Measurements from ENCODE around the gene RIMS1. TPM values are rescaled to one million over a fixed set of nuclear protein-coding genes. Genes with fewer than 3 reads are reported as not detected.

Gene RIMS1
- total RNA-seq, 3 donors from 2014 or later (not counting 1 experiment from before 2014, with no cell fraction given), result not detected

DNA sequence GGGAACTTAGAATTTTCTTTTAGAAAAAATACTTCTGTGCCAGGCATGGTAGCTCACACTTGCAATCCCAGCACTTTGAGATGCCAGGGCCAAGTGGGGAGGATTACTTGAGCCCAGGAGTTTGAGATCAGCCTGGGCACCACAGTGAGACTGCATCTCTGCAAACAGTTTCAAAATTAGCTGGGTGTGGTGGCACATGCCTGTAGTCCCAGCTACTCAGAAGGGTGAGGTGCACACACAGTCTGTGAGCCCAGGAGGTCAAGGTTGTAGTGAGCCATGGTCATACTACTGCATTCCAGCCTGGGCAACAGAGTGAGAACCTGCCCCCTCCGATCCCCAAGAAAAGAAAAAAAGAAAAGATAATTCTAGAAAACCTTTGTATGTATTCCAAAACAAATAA is 389.5 kb downstream of the RIMS1 start:
- no peak overlapping the region for H3K4me3 Mint-ChIP-seq
- intact Hi-C loops (cut with micrococcal nuclease), result no loop called here
- DNase-seq (no peak), ATAC-seq (no peak)
- no peaks in the 10 kb centered on the region for H3K36me3 ChIP-seq (ENCODE audit: control insufficient read depth, insufficient read depth, low read length)
- H3K9me3 ChIP-seq (ENCODE audit: control insufficient read depth, insufficient read depth, low read length), result no peaks in the 10 kb centered on the region
- TF ChIP-seq, protein P1, sequence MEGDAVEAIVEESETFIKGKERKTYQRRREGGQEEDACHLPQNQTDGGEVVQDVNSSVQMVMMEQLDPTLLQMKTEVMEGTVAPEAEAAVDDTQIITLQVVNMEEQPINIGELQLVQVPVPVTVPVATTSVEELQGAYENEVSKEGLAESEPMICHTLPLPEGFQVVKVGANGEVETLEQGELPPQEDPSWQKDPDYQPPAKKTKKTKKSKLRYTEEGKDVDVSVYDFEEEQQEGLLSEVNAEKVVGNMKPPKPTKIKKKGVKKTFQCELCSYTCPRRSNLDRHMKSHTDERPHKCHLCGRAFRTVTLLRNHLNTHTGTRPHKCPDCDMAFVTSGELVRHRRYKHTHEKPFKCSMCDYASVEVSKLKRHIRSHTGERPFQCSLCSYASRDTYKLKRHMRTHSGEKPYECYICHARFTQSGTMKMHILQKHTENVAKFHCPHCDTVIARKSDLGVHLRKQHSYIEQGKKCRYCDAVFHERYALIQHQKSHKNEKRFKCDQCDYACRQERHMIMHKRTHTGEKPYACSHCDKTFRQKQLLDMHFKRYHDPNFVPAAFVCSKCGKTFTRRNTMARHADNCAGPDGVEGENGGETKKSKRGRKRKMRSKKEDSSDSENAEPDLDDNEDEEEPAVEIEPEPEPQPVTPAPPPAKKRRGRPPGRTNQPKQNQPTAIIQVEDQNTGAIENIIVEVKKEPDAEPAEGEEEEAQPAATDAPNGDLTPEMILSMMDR (IDR thresholded peaks at IDR 0.05), result no peak
- H3K27ac ChIP-seq (ENCODE audit: low read length), result no peak overlapping the region
- no peaks in the 10 kb centered on the region for H3K27me3 ChIP-seq (ENCODE audit: control insufficient read depth, insufficient read depth, low read length)
- no peak overlapping the region for H3K4me3 ChIP-seq (ENCODE audit: low read length)
- WGBS (ENCODE audit: insufficient coverage), result no CpG with 5 or more reads among the region's 1 CpG
- H3K9me3 Mint-ChIP-seq, result no peaks in the 10 kb centered on the region
- H3K27ac Mint-ChIP-seq, result no peak overlapping the region
- no peaks in the 10 kb centered on the region for H3K27me3 Mint-ChIP-seq (ENCODE audit: low read depth in 2 of 2)
- no peaks in the 10 kb centered on the region for H3K4me1 Mint-ChIP-seq
- H3K4me1 ChIP-seq (ENCODE audit: control insufficient read depth, insufficient read depth, low read length), result no peaks in the 10 kb centered on the region
- H3K36me3 Mint-ChIP-seq, result no peaks in the 10 kb centered on the region

DNA sequence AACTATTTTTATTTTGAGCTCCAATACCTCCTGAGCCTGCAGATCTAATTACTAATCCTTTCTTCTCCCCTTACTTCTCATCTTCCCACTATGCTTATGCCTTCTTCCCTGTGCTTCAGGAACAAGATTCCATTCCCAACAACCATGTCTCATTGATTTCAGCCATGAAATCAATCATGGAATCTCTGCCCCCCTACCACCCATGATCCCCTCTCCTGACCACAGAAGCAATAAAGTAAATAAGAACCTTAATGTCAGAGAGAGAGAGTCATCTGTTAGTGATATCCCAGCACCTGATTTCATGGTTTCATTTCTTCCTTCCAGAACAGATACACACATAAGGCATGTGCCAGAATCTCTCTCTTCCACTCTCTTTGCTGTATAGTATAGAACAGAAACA is 395.9 kb downstream of the RIMS1 start:
- intact Hi-C loops (cut with micrococcal nuclease), result no loop called here
- Histone ChIP-seq H3K36me3 (ENCODE audit: control insufficient read depth, insufficient read depth, low read length) (no peaks in the 10 kb centered on the region), H3K27ac (ENCODE audit: low read length) (no peak overlapping the region), H3K4me1 (ENCODE audit: control insufficient read depth, insufficient read depth, low read length) (no peaks in the 10 kb centered on the region), H3K27me3 (ENCODE audit: control insufficient read depth, insufficient read depth, low read length) (no peaks in the 10 kb centered on the region), H3K4me3 (ENCODE audit: low read length) (no peak overlapping the region), H3K9me3 (ENCODE audit: control insufficient read depth, insufficient read depth, low read length) (no peaks in the 10 kb centered on the region)
- DNase-seq, result no peak
- no peaks in the 10 kb centered on the region for H3K27me3 Mint-ChIP-seq (ENCODE audit: low read depth in 2 of 2)
- H3K36me3 Mint-ChIP-seq, result no peaks in the 10 kb centered on the region
- TF ChIP-seq, protein P1 (IDR thresholded peaks at IDR 0.05), result no peak
- H3K9me3 Mint-ChIP-seq, result peaks cover 3 to 5% of the 10 kb centered on the region in 2 donors
- no peaks in the 10 kb centered on the region for H3K4me1 Mint-ChIP-seq
- no peak overlapping the region for H3K27ac Mint-ChIP-seq
- no peak for ATAC-seq
- H3K4me3 Mint-ChIP-seq, result no peak overlapping the region

DNA sequence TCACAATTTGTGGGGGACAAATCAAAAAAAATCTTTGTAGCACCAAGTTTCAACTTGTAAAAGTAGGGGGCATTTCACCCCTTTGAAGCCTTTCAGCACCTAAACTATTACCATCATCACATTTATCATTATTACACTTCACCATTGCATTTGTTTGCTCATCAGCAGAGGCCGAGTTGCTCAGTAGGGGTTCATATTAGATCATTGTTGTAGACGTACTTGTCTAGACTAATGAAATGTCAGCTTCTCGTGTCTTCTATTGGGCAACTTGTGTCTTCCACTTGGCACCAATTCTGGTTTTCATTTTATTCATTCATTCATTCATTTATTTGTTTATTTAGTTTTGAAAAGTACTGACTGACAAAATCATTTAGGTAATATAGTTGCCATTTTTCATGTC is 397.2 kb downstream of the RIMS1 start:
- Mint-ChIP-seq H3K27ac (no peak overlapping the region), H3K36me3 (no peaks in the 10 kb centered on the region), H3K4me3 (no peak overlapping the region), H3K4me1 (no peaks in the 10 kb centered on the region), H3K27me3 (ENCODE audit: low read depth in 2 of 2) (no peaks in the 10 kb centered on the region), H3K9me3 (peaks cover 3 to 7% of the 10 kb centered on the region in 2 donors)
- no peak overlapping the region for H3K27ac ChIP-seq (ENCODE audit: low read length)
- no peak for DNase-seq
- H3K9me3 ChIP-seq (ENCODE audit: control insufficient read depth, insufficient read depth, low read length), result no peaks in the 10 kb centered on the region
- H3K4me3 ChIP-seq (ENCODE audit: low read length), result no peak overlapping the region
- no peaks in the 10 kb centered on the region for H3K36me3 ChIP-seq (ENCODE audit: control insufficient read depth, insufficient read depth, low read length)
- 86% methylated on average over 3 of the region's 3 CpGs for WGBS (ENCODE audit: insufficient coverage)
- intact Hi-C loops (cut with micrococcal nuclease), result no loop called here
- TF ChIP-seq, protein P1 (IDR thresholded peaks at IDR 0.05), result no peak
- no peak for ATAC-seq
- no peaks in the 10 kb centered on the region for H3K27me3 ChIP-seq (ENCODE audit: control insufficient read depth, insufficient read depth, low read length)
- H3K4me1 ChIP-seq (ENCODE audit: control insufficient read depth, insufficient read depth, low read length), result no peaks in the 10 kb centered on the region

DNA sequence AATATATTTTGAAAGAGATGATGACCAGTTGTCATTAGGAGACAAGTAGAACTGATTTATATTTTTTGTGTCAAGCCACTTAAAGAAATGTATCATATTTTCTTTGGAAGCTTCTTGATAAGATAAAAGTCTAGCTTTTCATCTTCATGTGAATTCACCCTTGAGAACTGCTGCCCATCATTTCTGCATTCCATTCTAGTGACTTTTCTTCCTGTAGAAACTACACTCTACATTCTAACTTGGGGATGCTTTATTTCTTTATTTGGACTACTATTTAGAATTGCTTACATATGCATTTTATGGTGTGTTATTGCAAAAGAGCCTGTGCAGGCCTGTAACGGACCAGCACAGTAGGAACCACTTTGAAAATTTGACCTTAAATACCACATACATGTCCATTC is 400.6 kb downstream of the RIMS1 start:
- WGBS (ENCODE audit: insufficient coverage), result 83% methylated on average over 1 of the region's 1 CpG
- Mint-ChIP-seq H3K9me3 (peaks cover 3 to 11% of the 10 kb centered on the region in 2 donors), H3K36me3 (no peaks in the 10 kb centered on the region), H3K27ac (no peak overlapping the region), H3K4me1 (no peaks in the 10 kb centered on the region), H3K4me3 (no peak overlapping the region), H3K27me3 (ENCODE audit: low read depth in 2 of 2) (no peaks in the 10 kb centered on the region)
- Histone ChIP-seq H3K4me1 (ENCODE audit: control insufficient read depth, insufficient read depth, low read length) (no peaks in the 10 kb centered on the region), H3K27me3 (ENCODE audit: control insufficient read depth, insufficient read depth, low read length) (no peaks in the 10 kb centered on the region), H3K27ac (ENCODE audit: low read length) (no peak overlapping the region), H3K4me3 (ENCODE audit: low read length) (no peak overlapping the region), H3K9me3 (ENCODE audit: control insufficient read depth, insufficient read depth, low read length) (no peaks in the 10 kb centered on the region), H3K36me3 (ENCODE audit: control insufficient read depth, insufficient read depth, low read length) (no peaks in the 10 kb centered on the region)
- ATAC-seq, result no peak
- TF ChIP-seq, protein P1 (IDR thresholded peaks at IDR 0.05), result no peak
- DNase-seq, result no peak
- intact Hi-C loops (cut with micrococcal nuclease), result no loop called here
